CD4-positive, alpha-beta T cell treated with Interleukin-6 at 100 ng/mL for 8 hours (primary cell): ENCODE results near the gene AP5S1.

Experiments used
- DNase-seq: peaks from one replicate; pipeline ENCODE4 v3.0.0-alpha.2; 2020; ENCODE audit warnings: mixed read lengths, low spot score

AP5S1 gene

DNA sequence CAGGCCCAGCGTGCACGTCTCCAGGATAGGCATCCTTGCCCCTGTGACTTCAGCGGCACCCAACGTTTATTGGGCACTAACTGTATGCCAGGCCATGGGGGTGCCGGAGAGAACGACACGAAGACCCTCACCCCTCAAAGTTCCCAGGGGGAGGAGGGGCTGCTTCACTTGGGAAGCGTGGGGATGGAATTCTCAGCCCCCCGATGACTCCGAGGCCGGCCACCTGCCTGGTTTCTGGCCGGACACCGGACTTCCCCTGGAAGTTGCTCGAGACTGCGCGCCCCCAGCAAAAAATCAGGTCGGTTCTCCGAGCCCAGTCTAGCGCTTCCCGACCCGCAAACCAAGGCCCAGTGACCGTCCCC is 26.0 kb downstream of the AP5S1 start:
- DNase-seq: no peak

DNA sequence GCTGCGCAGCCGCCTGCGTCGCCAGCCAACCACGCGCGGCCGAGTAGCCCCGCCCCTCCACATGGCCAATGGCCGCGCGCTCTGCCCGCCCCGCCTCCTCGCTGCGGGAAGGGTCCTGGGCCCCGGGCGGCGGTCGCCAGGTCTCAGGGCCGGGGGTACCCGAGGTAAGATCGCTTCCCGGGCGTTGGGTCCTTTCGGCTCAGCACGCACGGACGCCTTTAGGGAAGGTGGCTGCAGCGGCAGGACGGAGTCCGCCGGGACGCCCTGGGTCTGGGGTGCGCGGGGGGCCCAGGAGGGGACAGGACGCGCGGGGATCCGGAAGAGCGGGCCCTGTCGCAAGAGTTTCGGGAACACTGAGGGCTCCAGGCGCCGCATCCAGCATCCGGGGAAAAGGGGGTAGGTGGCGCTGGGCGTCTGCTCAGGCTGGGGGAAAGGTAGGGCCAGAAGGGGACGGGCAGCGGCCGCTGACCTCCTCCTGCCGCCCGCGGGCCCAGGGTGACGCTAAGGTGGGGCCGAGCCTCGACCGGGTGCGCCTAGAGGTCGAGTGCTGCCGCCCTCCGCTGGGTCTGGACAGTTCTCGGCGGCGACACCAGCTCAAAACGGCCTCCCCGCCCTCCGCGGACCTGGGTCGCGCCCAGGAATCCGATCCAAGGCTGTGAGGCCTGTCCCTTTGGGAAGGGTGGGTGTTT is 26.5 kb downstream of the AP5S1 start, which contains the start of gene MAVS:
Gene MAVS (plus strand): TSS at position 95 of the 689 bp plus-strand sequence. CDS start 7,791 bp downstream, outside the sequence.
- DNase-seq: peak; percentile 83

DNA sequence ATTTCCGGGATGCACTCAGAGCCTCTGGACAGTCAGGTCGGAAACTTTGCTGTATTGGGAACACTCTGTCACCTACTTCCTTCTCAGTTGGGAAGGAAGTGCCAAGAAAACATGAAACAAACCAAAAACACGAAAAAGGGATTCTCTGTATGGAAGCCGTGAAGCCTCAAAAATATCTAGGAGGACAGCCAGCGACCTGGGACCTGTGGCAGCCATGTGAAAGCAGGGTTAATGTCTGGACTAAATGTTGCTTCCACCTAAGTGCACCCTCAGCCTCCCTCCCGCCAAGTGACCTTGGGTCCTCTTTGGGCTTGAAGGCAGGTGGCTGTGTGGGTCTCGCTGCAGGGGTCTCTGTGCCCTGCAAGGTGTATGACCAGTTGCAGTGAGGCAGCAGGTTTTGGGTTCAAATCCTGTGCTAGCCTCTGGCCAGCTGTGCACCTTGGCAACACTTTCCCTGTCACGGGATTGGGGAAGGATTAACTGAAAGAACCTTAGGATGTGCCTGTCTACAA is 27.1 kb downstream of the AP5S1 start:
- DNase-seq: no peak

DNA sequence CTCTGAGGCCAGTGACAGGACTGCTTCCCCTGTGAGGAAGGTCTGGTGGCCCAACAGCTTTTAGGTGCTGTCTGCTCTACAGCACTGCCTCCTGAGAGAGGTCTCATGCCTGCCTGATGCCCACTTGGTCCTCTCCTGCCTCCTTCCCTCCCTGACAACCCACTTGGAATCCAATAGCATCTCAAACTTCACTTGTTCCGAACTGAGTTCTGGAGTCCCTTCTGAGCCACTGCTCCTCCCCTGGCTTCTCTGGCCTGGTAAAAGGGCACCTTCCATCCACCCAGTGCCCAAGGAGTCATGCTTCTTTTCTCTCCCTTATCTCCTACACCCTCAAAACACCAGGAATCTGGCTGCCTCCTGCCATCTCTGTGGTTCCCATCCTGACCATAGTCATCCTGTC is 28.2 kb downstream of the AP5S1 start:
- no peak for DNase-seq

DNA sequence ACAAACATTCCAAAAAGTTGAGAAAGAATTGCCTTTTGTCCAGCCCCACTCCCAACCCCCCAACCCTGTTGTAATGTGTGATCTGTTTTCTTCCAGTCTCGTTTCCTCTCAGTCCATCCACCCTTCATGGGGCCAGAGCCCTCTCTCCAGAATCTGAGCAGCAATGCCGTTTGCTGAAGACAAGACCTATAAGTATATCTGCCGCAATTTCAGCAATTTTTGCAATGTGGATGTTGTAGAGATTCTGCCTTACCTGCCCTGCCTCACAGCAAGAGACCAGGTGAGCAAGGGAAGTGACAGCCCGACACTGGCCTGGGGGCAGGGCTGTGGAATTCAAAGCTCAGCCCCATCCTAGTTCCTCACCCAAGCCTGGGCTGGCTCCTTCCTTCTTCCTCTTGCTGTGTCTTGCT is 34.1 kb downstream of the AP5S1 start:
- DNase-seq: no peak

DNA sequence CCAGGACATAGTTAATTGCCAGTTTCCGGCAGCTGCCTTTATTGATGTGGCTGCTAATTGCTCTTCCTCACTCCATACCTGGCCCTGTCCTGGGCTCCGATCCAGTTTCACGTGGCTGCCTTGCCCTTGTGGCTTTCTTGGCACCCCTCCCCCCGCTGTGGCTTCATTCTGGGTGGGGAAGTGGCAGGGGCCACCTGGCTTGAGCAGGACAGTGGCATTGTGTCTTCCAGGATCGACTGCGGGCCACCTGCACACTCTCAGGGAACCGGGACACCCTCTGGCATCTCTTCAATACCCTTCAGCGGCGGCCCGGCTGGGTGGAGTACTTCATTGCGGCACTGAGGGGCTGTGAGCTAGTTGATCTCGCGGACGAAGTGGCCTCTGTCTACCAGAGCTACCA is 37.1 kb downstream of the AP5S1 start:
- DNase-seq: no peak

DNA sequence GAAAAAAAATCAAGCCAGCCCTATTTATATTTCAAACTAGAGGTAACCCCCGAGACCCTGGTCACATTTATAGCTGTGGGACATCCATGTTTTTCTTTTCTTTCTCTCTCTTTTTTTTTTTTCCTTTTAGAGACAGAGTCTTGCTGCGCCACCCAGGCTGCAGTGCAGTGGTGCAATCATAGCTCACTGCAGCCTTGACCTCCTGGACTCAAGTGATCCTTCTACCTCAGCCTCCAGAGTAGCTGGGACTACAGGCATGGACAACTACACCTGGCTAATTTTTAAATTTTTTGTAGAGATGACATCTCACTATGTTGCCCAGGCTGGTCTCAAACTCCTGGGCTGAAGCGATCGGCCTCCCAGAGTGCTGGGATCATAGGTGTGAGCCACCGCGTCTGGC is 38.3 kb downstream of the AP5S1 start:
- no peak for DNase-seq

DNA sequence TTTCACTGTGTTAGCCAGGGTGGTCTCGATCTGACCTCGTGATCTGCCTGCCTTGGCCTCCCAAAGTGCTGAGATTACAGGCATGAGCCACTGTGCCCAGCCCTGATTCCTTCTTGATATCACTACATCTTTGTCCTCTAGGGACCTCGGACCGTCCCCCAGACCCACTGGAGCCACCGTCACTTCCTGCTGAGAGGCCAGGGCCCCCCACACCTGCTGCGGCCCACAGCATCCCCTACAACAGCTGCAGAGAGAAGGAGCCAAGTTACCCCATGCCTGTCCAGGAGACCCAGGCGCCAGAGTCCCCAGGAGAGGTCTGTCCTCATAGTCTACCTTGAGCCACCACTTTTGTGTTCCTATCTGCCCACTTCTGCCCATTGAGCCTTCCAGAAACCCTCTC is 40.8 kb downstream of the AP5S1 start:
- no peak for DNase-seq

DNA sequence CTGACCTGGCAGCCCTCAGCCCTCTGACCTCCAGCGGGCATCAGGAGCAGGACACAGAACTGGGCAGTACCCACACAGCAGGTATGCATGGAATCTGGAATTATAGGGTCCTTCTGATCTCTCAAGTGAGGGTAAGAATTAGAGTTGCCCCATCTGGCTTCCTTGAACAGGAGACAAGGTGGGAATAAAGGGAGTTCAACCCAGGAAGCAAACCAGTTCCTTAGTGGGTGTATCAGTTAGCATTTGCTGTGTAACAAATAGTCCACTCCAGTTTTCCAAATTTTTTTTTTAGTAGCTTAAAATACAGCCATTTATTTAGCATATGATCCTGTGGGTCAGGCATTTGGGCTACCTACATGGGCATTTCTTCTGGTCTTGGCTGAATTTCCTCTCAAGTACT is 42.0 kb downstream of the AP5S1 start:
- no peak for DNase-seq

DNA sequence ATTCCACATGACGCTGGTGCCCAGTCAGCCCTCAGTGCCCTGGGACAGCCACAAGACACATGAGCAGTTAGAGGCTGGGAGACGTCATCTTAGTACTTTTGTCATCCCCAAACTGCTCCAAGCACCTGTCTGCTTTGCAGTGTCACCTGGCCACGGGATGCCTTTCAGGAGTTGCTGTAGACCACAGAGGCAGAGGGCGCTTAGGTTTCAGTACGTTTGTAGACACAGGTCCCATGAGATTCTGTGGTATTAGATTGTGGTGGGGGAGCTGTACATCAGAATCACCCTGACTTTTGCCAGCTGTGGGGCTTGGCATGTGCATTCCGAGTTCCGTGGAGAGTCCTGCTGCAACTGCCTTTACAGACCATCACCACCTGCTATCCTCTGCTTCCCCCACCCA is 43.0 kb downstream of the AP5S1 start:
- no peak for DNase-seq

DNA sequence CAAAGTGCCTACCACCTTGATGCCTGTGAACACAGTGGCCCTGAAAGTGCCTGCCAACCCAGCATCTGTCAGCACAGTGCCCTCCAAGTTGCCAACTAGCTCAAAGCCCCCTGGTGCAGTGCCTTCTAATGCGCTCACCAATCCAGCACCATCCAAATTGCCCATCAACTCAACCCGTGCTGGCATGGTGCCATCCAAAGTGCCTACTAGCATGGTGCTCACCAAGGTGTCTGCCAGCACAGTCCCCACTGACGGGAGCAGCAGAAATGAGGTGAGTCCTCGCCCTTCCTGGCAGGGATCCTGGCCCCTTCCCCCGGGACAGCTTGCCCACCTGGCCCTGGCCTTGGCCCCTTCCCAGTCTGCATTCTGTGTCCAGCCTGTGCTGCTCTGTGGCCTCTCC is 44.2 kb downstream of the AP5S1 start:
- DNase-seq: no peak

DNA sequence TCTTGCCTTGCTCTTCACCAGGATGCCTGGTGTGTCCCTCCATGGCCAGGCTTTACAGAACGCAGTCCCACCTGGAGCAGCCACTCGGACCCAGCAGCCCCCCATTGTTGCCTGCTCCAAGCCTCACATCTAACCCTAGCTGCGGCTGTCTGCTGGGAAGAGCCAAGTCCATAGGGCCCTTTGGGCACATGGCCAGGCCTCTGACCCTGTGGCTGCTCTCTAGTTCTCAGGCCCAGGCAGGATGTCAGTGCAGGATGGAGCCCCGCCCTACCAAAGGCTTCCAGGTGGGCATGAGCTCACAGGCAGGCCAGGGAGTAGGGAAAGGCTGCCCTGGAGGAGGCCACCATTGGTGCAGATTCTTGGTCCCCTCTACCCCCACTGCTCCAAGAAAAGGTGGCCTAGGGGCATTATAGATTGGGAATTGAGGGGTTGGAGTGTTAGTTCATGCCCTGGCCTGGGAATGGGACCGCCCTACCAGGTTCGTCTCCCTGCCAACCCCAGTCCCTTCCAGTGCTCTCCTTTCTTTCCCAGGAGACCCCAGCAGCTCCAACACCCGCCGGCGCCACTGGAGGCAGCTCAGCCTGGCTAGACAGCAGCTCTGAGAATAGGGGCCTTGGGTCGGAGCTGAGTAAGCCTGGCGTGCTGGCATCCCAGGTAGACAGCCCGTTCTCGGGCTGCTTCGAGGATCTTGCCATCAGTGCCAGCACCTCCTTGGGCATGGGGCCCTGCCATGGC is 45.0 kb downstream of the AP5S1 start:
- no peak for DNase-seq

DNA sequence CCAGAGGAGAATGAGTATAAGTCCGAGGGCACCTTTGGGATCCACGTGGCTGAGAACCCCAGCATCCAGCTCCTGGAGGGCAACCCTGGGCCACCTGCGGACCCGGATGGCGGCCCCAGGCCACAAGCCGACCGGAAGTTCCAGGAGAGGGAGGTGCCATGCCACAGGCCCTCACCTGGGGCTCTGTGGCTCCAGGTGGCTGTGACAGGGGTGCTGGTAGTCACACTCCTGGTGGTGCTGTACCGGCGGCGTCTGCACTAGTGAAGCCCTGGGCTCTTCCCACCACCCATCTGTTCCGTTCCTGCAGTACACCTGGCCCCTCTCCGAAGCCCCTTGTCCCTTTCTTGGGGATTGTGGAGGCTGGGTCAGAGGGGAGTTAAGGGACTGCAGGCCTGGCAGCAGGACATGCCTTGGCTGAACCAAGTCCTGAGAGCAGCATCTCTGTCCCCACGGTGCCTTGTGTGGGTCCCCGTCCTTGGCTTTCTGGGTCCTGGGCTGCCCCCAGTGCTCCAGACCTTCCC is 45.6 kb downstream of the AP5S1 start:
- DNase-seq: no peak

DNA sequence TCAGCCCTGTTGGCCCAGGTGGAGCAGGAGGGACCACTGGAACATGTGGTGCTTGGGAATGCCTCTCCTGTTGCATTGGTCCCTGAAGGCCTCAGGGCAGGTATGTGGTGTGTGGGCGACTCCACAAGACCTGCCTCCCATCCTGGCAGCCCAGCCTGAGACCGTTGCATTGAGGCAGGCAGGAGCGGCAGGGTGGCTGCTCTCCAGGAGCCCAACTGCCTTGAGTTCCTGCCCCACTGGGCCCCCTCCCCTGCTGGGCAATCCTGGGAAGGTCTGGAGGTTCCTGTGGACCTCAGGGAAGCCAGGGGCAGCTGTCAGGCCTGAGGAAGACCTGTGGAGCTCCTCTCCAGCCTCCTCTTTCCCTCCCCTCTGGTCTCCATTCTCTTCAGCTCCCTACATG is 46.1 kb downstream of the AP5S1 start:
- DNase-seq: no peak

DNA sequence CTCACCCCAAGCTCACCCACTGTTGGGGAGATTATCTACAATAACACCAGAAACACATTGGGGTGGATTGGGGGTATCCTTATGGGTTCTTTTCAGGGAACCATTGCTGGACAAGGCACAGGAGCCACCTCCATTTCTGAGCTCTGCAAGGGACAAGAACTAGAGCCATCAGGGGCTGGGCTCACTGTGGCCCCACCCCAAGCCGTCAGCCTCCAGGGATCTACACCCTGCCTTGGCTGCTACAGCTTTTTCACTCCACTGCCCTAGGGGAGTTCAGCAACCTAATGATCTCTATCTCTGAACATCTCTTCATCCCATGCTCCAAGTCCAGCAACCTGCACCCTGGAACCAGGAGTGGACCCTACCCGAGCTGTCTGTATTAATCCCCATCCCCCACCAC is 47.5 kb downstream of the AP5S1 start:
- no peak for DNase-seq

DNA sequence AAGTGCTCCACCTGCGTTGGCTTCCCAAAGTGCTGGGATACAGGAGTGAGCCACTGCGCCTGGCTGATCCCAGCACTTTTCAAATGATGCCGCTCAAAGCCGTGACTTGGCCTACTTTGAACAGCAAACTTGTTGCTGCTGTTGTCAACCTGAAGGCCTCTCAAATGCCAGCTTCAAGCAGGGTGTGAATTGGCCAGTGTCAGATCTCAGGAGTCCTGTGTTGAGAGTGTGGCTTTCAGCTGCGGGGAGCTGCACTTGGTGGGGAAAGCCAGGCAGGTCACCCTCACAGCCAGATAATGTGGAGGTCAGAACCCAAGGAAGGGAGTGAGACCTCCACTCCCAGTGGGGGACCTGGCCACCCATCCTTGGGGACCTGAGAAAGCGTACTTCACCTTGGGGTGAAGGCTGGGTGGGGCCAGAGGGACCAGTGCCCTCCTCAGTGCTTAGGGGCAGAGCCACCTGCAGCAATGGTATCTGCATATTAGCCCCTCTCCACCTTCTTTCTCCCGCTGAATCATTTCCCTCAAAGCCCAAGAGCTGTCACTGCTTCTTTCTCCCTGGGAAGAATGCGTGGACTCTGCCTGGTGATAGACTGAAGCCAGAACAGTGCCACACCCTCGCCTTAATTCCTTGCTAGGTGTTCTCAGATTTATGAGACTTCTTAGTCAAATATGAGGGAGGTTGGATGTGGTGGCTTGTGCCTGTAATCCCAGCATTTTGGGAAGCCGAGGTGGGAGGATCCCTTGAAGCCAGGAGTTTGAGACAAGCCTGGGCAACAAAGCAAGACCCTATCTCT is 49.7 kb downstream of the AP5S1 start:
- DNase-seq: no peak

DNA sequence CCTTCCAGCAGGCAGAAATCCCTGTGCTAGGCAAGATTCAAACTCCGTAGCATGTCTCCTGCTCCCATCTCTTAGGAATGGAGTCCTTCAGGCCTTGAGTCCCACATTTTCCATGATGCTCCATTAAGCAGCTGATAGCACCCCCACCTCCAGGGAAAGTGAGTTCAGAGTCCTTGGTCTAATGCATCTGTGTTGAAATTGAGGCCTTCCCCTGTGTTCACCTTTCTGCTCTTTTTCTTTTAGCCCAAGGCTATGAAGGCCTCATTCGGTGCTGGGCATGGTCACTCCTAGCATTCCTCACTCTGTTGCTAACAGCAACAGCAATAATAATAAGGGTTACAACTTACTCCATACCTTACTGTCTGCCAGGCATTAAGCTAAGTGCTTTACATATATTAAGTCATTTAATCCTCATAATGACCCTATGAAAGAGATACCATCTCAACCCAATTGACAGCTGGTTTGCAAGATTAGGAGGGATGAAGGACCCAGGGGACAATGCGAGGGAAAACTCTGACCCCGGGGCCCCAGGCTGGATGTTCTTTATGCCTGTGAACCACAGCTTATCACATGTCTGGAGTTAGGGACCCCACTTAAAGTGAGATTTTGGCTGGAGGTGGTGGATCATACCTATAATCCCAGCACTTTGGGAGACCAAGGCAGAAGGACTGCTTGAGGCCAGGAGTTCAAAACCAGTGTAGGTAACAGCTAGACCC is 51.4 kb downstream of the AP5S1 start:
- DNase-seq: no peak

DNA sequence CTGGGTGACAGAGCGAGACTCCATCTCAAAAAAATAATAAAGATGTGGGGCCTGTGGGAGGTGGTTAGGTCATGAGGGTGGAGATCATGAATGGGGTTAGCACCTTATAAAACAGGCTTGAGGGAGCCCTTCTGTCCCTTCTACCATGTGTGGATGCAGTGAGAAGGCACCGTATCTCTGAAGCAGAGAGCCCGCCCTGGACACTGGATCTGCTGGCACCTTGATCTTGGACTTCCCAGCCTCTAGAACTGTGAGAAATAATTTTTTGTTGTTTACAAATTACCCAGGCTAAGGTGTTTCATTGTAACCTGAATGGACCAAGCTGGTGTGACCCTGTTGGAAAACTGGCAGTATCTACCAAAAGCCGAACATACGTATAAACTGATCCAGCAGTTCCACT is 53.2 kb downstream of the AP5S1 start:
- DNase-seq: no peak

DNA sequence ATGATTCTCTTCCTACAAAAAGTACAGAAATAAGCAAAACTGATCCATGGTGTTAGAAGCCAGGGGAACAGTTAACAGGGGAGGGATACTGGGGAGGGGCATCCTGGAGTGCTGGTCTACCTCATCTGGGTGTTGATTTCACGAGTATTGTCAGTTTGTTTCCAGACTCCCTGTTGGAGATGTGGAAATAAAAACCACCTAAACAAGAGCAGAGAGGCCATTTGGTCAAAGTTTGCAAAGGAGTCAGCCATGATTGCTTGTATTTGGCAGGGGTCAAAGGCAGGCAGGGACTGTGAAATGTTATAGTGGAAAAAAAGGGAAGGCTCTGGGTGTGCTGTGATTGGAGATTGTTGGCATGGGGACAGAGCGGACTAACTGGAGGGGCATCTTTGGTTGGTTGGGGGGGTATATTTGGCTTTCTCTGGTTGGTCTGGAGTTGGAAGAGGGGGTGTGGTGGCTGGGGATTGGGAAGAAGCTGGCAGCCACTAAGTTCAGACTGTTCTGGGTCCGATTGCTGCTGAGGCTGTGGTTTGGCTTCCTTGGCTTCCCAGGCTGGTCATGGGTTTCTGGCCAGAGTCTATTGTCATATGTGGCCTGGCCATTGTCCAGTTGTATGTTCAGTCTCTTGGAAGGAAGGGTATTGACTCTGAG is 54.0 kb downstream of the AP5S1 start:
- no peak for DNase-seq

DNA sequence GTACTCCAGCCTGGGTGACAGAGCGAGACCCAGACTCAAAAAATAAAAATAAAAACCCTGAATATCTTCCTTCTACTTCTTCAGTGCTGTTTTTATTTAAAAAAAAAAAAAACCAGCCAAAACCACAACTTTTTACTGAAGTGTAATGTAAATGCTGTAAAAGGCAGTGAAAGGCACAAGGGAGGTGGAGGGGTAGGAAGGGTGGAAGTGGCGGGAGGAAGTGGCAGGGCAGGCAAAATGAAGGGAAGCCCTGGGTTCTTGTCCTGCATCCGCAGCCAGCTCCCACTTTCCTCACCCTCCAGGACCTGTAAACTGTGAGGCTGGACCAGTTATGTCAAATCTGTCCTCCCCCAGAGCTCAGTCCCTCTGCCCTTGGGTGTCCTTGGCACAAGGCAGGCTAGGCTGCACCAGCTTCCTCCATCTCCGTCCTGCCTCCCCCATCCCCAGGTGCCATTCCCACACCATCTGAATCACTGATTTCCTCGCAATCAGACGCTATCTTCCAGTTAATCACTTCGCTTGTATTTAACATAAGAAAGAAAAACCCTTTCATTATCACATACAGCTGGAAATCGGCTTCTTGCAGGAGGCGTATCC is 55.1 kb downstream of the AP5S1 start:
- DNase-seq: no peak

DNA sequence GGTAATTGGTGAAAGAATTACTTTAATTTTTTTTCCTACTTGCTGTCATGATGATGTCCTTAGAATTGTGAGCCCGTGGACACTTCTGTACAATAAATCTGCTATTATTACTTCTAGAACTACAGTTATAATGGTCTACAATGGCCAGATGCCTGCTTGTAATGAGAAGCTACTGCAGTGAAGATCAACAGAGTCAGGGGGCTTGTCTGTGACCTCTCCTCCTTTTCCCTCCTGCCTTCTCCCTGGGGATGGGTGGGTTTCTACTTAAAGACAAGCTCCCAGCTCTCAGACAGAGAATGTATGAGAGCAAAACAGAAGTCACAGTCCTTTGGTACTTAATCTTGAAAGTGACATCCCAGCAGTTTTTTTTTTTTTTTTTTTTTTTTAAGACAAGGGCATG is 55.7 kb downstream of the AP5S1 start:
- no peak for DNase-seq
